GM12878 (cell line): ENCODE data around the gene BORCS6. TPM values are rescaled to one million over a fixed set of nuclear protein-coding genes. Genes with fewer than 3 reads are reported as not detected.
A peak's percentile ranks its signal among the peaks of the same experiment; 100 is the strongest.

Experiments
- ATF3 ChIP-seq: IDR thresholded peaks from 2 replicates; pipeline ENCODE4 v1.6.1; 2011; ENCODE audit warnings: low read depth, mild to moderate bottlenecking, low read length, moderate library complexity, borderline replicate concordance; ENCODE audit errors: extremely low read depth
- BACH1 ChIP-seq: fragments of 450-650 bp; IDR thresholded peaks from 2 replicates; pipeline ENCODE4 v1.6.1; 2017; ENCODE audit warnings: mild to moderate bottlenecking, borderline replicate concordance
- BCLAF1 ChIP-seq: fragments of 450-650 bp; IDR thresholded peaks from 2 replicates; pipeline ENCODE4 v1.6.1; 2017; ENCODE audit warnings: antibody characterized with exemption, mild to moderate bottlenecking, moderate library complexity
- CBX5 ChIP-seq: sonication (generic); IDR thresholded peaks from 2 replicates; pipeline ENCODE4 v1.6.1; 2016; ENCODE audit warnings: low read depth, moderate library complexity, mild to moderate bottlenecking, inconsistent platforms
- IRF4 ChIP-seq: IDR thresholded peaks from 2 replicates; pipeline ENCODE4 v1.6.1; 2011; ENCODE audit warnings: low read depth, low read length
- KDM1A ChIP-seq: fragments of 200-600 bp; sonication (generic); IDR thresholded peaks from 2 replicates; pipeline ENCODE4 v1.6.1; 2016; ENCODE audit warnings: borderline replicate concordance
- MAX ChIP-seq: IDR thresholded peaks from 2 replicates; pipeline ENCODE4 v1.6.1; 2012; ENCODE audit warnings: low read depth, low read length, improper control_type of control experiment
- PAX5 ChIP-seq: IDR thresholded peaks from 2 replicates; pipeline ENCODE4 v1.6.1; 2011; ENCODE audit warnings: low read depth, low read length, borderline replicate concordance
- POLR2AphosphoS2 ChIP-seq: IDR thresholded peaks from 2 replicates; pipeline ENCODE4 v1.6.1; 2011; ENCODE audit warnings: low read depth, mild to moderate bottlenecking, low read length, improper control_type of control experiment, moderate library complexity
- POLR2AphosphoS5 ChIP-seq: IDR thresholded peaks from 2 replicates; pipeline ENCODE4 v1.6.1; 2011; ENCODE audit warnings: mild to moderate bottlenecking, low read length, inconsistent platforms
- POU2F2 ChIP-seq: IDR thresholded peaks from 3 replicates; pipeline ENCODE4 v1.6.1; 2011; ENCODE audit warnings: low read depth, mild to moderate bottlenecking, low read length, borderline replicate concordance
- PRDM15 ChIP-seq: fragments of 450-650 bp; formaldehyde crosslinking; IDR thresholded peaks from 2 replicates; pipeline ENCODE4 v1.4.0; 2020; ENCODE audit warnings: mild to moderate bottlenecking, moderate library complexity
- TAF1 ChIP-seq: IDR thresholded peaks from 2 replicates; pipeline ENCODE4 v1.6.1; 2011; ENCODE audit warnings: mild to moderate bottlenecking, low read depth, low read length, borderline replicate concordance
- TARDBP ChIP-seq: IDR thresholded peaks from 2 replicates; pipeline ENCODE4 v1.6.1; 2016; ENCODE audit warnings: borderline replicate concordance
- TBL1XR1 ChIP-seq: IDR thresholded peaks from 2 replicates; pipeline ENCODE4 v1.6.1; 2012; ENCODE audit warnings: low read depth, low read length, improper control_type of control experiment
- WRNIP1 ChIP-seq: IDR thresholded peaks from 2 replicates; pipeline ENCODE4 v1.6.1; 2011; ENCODE audit warnings: low read depth, low read length, improper control_type of control experiment, borderline replicate concordance
- YY1 ChIP-seq: IDR thresholded peaks from 2 replicates; pipeline ENCODE4 v1.6.1; 2011; ENCODE audit warnings: low read depth, mild to moderate bottlenecking, low read length
- ZNF687 ChIP-seq: fragments of 450-650 bp; IDR thresholded peaks from 2 replicates; pipeline ENCODE4 v1.6.1; 2017; ENCODE audit warnings: mild to moderate bottlenecking, moderate library complexity
- polyA plus RNA-seq, 11 experiments: library from polyadenylated mRNA; depleted of rRNA in 4 of 11; unstranded in 6 of 11; stranded (reverse) in 5 of 11; fragments of >200 nt; fragmentation: Nextera tagmentation in 4 of 11; fragmentation: Illumina TruSeq in 1 of 11; extraction: Ambion mirVana in 4 of 11; extraction: Trizol in 1 of 11; gene quantifications; 1 replicate in 1 of 11; 2 replicates in 10 of 11; pipeline versions ENCODE4 v1.2.1 to v1.2.3, GENCODE V29; 2011 to 2016; ENCODE audit warnings: inconsistent platforms in 2 of 11, missing spikeins in 2 of 11, low read depth in 1 of 11
- total RNA-seq, 4 experiments: library from RNA; depleted of rRNA in 3 of 4; stranded (reverse); fragments of >200 nt in 3 of 4; fragmentation: Illumina TruSeq in 1 of 4; extraction: Trizol in 1 of 4; gene quantifications; 2 replicates each; pipeline versions ENCODE4 v1.2.1 to v1.2.3, GENCODE V29; 2013 to 2021

Gene BORCS6
- total and polyA plus RNA-seq, 10 of the 15 experiments (the other 5 are each of a cell fraction or from before 2014, with no cell fraction given), result 0.37 to 14.1 (median 6.7) TPM

- TF ChIP-seq ATF3 (no peak), BCLAF1 (peak; percentile 81), POLR2AphosphoS2 (peak; percentile 100), YY1 (peak; percentile 80), MAX (no peak), IRF4 (peak; percentile 87), TBL1XR1 (no peak), CBX5 (peak; percentile 98), TAF1 (peak; percentile 80), BACH1 (peak; percentile 100), WRNIP1 (no peak), PRDM15 (CRISPR knock-in tag) (peak; percentile 98), PAX5 (peak; percentile 89), KDM1A (no peak), POU2F2 (peak; percentile 100), POLR2AphosphoS5 (peak; percentile 100), TARDBP (peak; percentile 100), ZNF687 (peak; percentile 100)
Measured at GRCh38 chr17:8173056-8173870, 16.7 kb downstream of the BORCS6 start (continued).
